ENCODE results near the gene CHRD. TPM values are rescaled to one million over a fixed set of nuclear protein-coding genes. Genes with fewer than 3 reads are reported as not detected.
"Not testable (repeated sequence)": the region's sequence is repeated elsewhere in the genome, so short reads cannot be mapped to it uniquely, and the experiment has no call there.

CHRD gene
- not detected for total RNA-seq

DNA sequence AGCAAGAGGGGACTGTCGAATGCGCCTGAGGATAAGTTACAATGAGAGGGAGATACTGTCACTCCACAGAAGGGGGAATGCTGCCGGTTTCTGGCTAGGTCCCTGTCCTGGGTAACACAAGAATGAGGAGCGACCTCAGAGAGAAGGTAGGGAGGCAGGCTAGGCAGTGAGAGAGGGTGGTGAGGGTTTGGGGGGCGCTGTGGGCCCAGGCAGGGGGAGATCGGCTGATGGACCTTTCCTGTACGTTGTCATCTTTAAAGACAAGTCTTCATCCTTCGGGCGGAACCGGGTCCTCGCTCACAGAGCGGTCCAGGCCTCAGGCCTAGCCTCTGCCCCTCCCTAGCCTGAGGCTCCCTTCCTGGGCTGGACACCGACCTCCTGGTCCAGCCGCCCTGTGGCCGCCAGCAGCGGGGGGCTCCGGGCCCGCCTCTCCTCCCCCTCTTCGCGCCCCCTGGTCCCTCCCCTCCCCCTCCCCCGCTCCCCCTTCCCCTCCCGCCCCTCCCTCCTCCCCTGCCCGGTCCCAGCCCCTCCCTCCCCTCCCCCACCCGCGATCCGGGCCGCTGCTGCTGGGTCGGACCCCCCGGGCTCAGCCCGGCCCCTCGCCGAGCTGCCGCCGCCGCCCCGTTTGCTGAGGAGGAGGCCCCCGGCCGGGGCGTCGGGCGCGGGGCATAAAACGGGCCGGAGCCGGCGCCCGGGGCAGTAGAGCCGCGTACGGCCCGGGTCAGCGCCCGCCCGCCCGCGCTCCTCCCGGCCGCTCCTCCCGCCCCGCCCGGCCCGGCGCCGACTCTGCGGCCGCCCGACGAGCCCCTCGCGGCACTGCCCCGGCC, at the start of gene CHRD:
CHRD (plus strand) TSS at position 697 of the 827 bp plus-strand sequence. CDS start 265 bp downstream, outside the sequence.
- POLR2A ChIA-PET: no interaction called here
- CTCF ChIA-PET: no interaction called here

- ChIA-PET CTCF (no interaction called here), POLR2A (no interaction called here)
Observed at GRCh38 chr3:184332370-184333090, 47.3 kb upstream of the CHRD start.

- ChIA-PET POLR2A (no interaction called here), CTCF (no interaction called here)
Observed at GRCh38 chr3:184333190-184333589, 46.7 kb upstream of the CHRD start.

DNA sequence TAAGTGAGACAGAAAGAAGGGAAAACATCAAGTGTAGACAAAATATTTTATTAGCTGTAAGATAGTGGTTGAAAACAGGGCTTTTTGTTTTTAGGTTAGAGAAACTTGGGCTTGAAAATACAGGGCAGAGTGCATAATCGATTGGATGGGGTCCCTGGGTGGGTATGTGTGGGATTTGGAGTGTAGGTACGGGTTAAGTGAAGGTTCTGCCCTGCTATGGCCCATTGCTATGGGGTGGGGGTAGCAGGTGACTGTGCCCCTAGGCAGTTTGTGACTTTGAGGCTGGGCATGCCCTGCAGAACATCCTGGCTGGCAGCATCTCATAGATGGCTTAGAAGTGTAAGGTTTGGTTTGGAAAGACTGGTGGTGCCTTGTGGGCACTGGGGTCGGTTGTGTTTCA, 46.2 kb upstream of the CHRD start:
- POLR2A ChIA-PET: no interaction called here
- CTCF ChIA-PET: no interaction called here

DNA sequence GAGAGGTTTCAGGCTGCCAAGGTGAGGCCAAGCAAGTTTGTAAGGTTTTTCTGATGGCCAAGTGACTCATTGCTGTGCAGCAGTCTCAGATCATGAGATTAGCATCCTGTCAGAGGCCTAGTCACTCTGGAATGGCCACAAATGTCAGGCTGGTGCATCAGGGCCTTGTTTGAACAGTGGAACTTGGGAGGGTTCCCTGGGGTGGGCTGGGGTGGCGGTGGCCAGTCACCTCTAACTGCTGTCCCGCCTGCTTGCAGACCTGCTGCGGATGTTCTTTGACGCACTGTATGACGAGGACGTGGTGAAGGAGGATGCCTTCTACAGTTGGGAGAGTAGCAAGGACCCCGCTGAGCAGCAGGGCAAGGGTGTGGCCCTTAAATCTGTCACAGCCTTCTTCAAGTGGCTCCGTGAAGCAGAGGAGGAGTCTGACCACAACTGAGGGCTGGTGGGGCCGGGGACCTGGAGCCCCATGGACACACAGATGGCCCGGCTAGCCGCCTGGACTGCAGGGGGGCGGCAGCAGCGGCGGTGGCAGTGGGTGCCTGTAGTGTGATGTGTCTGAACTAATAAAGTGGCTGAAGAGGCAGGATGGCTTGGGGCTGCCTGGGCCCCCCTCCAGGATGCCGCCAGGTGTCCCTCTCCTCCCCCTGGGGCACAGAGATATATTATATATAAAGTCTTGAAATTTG, 45.2 kb upstream of the CHRD start:
- CTCF ChIA-PET: no interaction called here
- POLR2A ChIA-PET: interaction anchor here (0.9 kb wide), 1 partner anchor 19 kb away, joined by 3 read pairs; no protein-coding TSS in a partner anchor

DNA sequence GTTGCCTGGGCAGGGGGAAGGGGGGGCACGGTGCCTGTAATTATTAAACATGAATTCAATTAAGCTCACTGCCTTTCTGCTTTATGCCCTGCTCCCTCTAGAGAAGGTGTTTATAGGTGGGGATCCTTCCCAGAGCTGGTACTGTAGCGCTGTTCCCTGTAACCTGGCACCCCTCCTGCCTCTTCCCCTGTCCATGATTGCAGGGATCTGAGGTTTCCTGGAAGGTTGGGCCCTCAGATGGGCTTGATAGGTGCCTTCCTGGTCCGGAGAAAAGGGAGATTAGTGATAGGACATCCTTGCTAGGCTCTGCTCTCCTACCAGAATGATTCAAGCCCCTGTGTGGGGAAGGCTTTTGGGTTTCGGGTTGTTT, 44.6 kb upstream of the CHRD start:
- POLR2A ChIA-PET: interaction anchor here (0.9 kb wide), 1 partner anchor 18 kb away, joined by 3 read pairs; no protein-coding TSS in a partner anchor
- CTCF ChIA-PET: no interaction called here

DNA sequence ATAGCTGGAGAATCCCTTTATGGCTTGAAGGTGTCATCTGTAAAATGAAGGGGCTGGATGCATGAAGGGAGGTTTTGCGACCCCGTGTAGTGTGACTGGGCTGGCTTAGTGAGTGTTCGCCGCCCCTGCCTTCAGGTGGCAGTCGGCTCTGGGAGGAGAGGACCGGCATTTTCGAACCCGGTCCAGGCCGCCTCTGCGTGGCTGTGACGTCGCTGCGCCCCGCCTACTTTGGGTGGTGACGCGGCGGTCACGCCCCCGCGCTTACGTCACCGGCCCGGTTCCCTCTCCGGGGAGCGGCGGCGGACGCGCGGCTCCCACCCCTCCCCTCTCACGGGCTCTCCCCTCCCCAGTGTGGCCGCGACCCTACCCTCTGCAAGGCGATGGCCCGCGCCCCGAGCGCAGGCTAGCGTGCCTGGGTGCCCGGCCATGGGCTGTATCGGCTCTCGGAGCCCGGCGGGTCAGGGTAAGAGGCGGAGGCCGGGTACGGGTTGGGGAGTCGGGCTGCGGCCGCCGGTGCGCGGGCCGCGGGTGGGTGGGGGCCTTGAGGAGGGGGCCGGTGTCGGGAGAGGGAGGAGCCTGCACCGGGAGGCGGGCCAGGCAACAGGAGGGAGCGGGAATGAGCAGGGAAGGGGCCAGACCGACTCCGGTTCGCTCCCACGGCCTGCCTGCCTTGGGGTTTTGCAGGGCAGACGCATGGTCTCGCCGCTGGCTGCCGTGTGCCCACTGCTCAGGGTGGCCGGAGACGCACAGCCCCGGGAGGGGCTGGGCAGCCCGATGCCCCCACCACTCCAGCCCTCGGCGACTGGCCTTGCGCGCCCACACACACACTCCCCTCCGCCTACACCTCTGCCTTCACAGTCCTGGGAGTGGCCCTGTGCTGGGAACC, 44.0 kb upstream of the CHRD start:
- CTCF ChIA-PET: no interaction called here
- POLR2A ChIA-PET: interaction anchor here (0.9 kb wide), 1 partner anchor 18 kb away, joined by 3 read pairs; no protein-coding TSS in a partner anchor

DNA sequence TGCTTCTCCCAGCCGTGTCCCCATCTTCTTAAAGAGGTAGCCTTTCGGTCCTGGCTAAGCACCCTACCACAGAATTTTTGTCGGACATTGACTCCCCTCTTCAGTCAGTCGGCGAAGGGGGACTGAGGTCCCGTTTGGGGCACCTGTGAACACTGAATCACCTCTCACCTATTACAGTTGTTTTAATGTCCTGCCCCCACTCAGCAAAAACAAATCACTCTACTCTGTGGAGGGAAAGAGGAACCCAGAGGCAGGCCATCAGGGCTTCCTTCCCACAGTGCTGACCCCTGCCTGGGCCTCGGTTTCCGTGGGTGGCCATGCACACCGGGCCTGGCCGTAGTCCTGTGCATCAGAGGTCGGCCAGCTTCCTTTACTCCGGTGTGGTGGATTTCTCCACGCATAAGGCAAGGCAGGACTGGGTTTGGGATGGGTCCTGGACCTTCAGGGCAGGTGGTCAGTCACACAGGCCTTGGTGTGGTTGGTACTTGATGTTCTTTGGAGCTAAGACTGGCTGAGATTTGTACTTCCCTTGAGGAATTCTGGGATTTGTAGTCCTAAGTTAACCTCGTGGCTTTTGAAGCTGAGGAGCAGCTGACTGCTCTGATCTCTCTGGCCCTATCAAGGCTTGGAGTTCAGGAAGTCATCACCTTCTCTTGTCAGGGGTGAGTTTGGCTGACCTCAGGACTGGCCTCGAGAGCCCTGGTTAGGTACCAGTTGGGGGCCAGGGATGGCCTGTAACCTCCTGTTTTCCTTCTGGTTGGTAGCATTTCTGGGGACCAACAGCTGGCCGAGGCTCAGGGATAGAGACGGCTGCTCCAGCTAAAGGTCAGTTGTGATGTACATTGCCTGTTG, 43.1 kb upstream of the CHRD start:
- ChIA-PET POLR2A (interaction anchor here (0.6 to 0.7 kb wide), 2 partner anchors 27 to 163 kb away, joined by 3 read pairs; no protein-coding TSS in a partner anchor), CTCF (interaction anchor here (2.1 kb wide), 1 partner anchor 109 kb away, joined by 6 read pairs; no protein-coding TSS in a partner anchor)

DNA sequence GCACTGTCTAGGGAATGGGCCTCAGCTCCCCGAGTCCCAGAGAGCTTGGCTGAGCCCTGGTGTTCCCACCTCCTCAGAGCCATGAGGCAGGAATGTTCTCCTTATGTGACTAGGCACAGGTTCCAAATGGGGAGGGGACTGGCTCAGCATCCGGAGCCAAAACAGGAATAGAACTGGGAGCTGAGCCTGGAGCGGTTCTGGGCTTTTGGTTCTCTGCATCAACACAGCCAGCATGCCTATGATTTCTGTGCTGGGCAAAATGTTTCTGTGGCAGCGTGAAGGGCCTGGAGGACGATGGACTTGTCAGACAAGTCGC, 42.5 kb upstream of the CHRD start, which contains the start of gene FAM131A:
FAM131A (plus strand) TSS at position 202 of the 316 bp plus-strand sequence; CDS start at position 233, 31 bp downstream.
- CTCF ChIA-PET: interaction anchor here (2.1 kb wide), 1 partner anchor 110 kb away, joined by 6 read pairs; no protein-coding TSS in a partner anchor
- POLR2A ChIA-PET: interaction anchor here (0.6 to 0.7 kb wide), 2 partner anchors 26 to 163 kb away, joined by 3 read pairs; no protein-coding TSS in a partner anchor

DNA sequence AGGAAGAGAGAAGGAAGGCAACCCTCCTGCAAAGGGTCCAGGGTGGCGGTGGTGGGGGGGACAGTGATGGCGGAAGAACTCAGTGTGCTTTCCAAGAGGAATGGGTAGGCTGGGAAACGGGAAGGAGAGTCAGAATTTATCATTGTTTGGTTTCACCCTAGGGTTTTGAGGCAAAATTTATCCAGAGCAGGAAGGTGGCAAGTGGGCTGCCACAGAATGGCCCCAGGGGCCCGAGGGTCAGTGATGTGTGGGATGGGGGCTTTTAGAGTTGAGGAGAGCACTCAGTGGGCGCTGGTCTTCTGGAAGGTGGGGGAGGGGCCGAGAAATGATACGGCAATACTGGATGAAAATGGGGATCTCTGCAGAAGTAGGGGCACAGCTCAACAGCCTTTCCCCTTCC, 41.9 kb upstream of the CHRD start:
- CTCF ChIA-PET: interaction anchor here (0.9 to 2.1 kb wide), 3 partner anchors 16 to 163 kb away, joined by 3 to 6 read pairs (median 3); no protein-coding TSS in a partner anchor
- POLR2A ChIA-PET: no interaction called here

GRCh38 chr3:184338511-184338945, 41.3 kb upstream of the CHRD start:
- ChIA-PET POLR2A (interaction anchor here (1.2 kb wide), 1 partner anchor 22 kb away, joined by 3 read pairs; no protein-coding TSS in a partner anchor), CTCF (interaction anchor here (0.9 to 2.1 kb wide), 3 partner anchors 15 to 162 kb away, joined by 3 to 6 read pairs (median 3); no protein-coding TSS in a partner anchor)

DNA sequence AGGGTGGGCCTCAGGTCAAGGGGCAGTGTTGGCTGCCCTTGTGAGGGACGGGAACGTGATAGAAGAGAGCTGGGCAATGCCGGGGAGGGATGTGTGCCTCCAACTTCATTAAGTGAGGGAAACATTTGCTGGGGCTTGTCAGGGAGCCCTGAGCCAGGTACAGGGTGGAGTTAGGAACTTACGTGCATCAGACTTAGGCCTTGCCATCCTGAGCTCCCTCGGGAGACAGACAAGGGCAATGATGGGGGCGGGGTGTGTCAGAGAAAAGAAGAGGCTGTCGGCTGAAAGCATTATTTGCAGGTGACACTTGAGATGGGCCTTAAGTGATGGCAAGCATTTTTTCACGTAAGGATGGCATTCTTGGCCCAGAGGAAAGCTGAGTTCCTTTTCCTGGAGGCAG, 40.9 kb upstream of the CHRD start:
- ChIA-PET POLR2A (interaction anchor here (1.2 kb wide), 1 partner anchor 22 kb away, joined by 3 read pairs; no protein-coding TSS in a partner anchor), CTCF (interaction anchor here (0.9 to 2.1 kb wide), 3 partner anchors 15 to 162 kb away, joined by 3 to 6 read pairs (median 3); no protein-coding TSS in a partner anchor)

- POLR2A ChIA-PET: interaction anchor here (1.2 kb wide), 1 partner anchor 21 kb away, joined by 3 read pairs; no protein-coding TSS in a partner anchor
- CTCF ChIA-PET: not testable (repeated sequence)
Observed at GRCh38 chr3:184339451-184340135, 40.3 kb upstream of the CHRD start.

- ChIA-PET CTCF (no interaction called here), POLR2A (no interaction called here)
Observed at GRCh38 chr3:184341925-184342324, 37.9 kb upstream of the CHRD start.

DNA sequence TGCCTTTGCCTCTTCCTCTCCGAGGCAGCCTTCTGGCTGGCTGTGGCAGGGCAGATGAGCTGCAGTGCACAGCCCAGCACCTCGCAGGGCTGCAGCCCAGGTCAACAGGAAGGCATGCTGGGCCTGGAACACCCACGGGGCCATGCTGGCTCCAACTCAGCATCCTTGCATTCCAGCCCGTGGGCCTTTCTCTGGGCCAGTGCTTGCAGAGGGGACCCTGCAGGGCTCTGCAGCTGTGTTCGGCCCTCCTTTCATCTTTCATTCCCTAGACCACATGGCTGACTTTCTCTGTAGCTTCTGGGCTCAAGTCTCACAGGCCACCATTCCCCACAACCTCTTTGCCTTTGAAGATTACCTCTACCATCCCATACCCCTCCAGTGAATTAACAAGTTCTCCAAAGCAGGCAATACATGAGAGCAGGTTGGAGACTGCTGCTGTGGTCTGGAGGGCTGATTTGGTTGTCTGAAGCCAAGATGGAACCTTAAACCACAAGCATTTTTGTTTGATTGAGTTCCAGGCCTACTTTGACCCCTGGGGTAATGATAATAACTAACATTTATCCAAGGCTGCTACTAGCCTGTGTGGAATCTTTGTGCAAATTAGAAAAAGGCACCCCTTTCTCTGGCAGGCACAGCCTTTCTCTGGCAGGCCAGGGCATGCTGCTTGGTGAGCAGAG, 36.5 kb upstream of the CHRD start:
- CTCF ChIA-PET: no interaction called here
- POLR2A ChIA-PET: no interaction called here

- CTCF ChIA-PET: no interaction called here
- POLR2A ChIA-PET: interaction anchor here (0.6 kb wide), 1 partner anchor 486 kb away, joined by 4 read pairs; no protein-coding TSS in a partner anchor
Observed at GRCh38 chr3:184344579-184345316, 35.1 kb upstream of the CHRD start.

All from activated CD8-positive, alpha-beta memory T cell treated with anti-CD3 and anti-CD28 coated beads for 36 hours (primary cell).